AML-193 (cell line): ENCODE results near the gene ZFYVE28.

Experiments used
- DNase-seq, 2 experiments: peaks; one replicate each; lab custom pipeline; 2025; lab: John Stamatoyannopoulos, UW

The ZFYVE28 gene

GRCh38 chr4:2258091-2259035 lies 160.1 kb downstream of the ZFYVE28 start:
- no peak for DNase-seq

DNA sequence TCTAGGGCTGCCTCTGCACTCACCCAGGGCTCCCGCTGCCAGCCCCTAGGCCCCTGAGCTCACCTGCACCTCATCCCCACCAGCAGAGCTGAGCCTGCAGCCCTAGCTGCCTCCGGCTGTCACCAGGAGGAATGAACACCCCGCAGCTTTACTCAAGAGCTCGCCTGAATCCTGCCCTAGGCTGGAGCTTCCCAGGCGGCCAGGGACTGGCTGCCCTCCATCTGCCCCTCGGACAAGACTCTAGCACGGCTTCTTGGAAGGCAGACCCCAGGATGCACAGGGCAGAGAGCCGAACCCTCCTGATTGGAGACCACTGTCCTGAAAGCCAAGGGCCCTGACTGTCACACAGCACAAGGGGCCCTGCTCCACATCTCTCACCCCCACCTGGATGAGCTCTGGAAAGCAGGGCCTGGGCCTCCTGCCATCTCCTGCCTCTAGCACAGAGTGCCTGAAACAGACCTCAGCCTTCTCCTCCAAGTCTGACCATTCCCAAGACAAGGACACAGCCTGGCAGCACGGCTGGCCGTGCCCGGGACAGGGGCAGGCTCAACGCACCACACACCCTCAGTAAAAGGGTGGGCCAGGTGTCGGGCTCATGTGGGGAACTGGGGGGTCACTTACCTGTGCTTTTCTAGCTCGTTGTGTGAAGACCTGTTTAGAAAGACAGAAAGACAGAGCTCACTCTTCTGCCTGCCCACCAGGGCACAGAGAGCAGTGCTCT lies 160.9 kb downstream of the ZFYVE28 start:
- no peak for DNase-seq

GRCh38 chr4:2256781-2257191 lies 161.7 kb downstream of the ZFYVE28 start:
- DNase-seq = no peak

DNA sequence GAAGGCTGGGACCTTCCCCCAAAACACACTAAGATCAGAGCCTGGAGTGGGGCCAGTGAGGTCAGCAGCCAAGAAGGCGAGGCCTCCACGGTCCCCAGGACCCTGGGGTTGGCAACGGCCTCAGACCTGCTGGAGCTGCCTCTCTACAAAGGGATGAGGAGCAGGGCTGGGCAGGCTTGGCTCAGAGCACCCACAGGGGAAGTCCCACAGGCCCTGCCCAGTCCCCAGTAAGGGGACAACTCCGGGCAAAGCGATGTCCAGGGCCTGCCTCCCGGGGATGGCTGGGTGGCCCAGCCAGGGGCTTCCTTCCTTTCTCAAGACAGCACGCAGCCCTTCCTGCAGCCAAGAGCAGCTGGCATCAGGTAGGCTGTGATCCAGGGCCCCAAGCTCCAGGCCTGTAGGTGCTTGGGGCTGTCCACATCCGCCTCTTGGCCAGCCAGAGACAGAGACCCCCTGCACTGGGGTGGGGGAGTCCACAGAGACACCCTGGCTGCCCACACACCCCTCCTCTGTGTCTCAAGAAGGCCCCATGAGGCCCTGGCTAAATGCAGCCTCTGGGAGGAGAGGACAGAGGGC lies 162.2 kb downstream of the ZFYVE28 start:
- DNase-seq = no peak

GRCh38 chr4:2255501-2256155 lies 162.8 kb downstream of the ZFYVE28 start:
- DNase-seq = no peak

DNA sequence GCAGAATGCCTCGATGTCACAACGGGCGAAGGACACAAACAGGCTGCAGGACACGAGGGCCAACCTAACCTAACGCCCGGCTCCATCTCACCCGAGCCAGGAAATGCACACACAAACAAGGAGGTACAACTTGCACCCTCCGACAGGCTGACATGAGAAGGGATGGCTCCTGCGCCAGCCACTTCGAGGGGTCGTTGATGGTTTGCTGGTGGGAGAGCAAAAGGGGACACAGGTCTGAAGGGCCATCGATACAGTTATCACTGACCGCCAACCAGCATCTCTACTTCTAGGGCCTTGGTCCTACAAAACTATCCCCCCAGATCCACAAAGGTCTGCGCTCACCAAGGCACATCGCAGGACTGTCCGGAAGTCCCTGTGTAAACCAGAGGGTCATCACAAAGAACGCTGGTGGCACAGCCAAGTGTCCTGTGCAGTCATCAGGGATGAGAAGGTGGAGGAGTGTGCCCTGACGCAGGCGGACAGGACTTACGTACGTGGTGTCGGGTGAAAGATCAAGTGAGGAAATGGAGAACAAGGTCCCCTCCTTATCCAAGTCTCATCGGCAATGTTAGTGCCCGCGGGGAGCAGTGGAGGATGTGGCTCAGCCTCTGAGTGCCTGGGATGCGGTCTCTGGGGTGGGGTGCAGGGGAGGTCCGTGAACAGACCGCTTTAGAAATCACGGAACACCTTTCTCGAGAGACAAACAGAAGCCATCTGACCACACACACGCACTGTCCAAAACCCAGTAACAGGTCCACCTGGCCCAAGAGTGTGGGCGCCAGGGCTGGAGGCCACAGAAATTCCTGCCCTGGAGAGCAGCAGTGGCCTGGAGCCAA lies 163.6 kb downstream of the ZFYVE28 start:
- no peak for DNase-seq

GRCh38 chr4:2253160-2254084 lies 165.0 kb downstream of the ZFYVE28 start:
- no peak for DNase-seq

DNA sequence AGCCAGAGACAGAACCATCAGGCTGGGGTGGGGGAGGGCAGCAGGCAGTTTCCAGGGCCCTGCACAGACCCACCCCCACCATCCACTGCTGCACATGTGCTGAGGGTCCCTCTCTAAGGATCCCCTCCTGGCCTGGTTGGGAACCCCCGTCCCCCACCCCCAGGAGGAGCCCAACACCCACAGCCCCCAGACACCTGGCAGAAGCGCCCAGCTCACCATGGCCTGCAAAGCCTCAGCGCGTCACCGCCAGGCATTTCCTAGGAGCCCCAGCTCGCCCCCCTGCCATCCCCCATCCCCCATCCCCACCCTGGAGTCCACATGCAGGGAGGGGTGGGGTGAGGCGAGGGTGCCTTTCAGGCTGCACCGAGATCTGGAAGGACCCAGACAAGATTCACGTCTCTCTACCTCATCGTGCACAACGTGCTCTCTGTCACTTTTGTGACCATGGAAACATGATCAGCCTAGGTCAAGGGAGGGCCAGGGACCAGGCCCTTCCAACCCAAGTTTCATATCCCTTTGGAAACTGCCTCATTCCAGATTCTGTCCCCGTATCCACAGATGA lies 165.8 kb downstream of the ZFYVE28 start:
- DNase-seq = no peak

DNA sequence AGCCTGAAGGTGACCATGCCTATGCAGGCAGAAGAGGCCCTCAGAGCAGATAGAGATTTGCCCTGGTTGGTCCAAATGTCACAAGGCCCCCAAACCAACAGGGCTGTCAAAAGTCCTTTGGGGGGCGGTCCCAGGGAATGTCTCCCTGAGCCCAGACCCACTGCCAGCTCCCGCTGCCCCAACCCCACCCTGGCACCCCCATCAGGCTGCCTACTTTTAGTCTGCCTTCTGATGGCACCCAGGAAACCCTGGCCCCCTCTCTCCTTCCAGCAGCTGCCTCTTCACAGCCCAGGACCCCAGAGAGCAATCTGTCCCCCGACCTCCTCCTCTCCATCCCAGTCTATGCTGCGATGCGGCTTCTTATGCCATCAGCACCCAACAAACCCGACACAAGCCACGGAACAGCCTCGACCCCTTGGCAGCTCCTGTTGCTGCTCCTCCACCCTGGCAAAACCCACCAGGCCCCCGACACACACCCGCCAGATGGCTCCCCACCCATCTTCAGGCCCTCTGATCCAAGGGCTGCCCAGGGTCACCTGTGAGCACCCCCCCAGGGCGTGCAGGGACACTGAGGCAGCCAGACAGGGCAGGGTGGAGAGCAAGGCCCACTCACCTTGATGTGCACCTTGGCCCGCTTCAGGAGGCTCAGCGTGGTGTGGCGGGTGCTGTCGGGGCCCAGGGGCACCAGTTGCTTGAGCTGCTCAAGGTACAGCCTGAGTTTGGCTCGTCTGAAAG lies 166.5 kb downstream of the ZFYVE28 start:
- DNase-seq = no peak

DNA sequence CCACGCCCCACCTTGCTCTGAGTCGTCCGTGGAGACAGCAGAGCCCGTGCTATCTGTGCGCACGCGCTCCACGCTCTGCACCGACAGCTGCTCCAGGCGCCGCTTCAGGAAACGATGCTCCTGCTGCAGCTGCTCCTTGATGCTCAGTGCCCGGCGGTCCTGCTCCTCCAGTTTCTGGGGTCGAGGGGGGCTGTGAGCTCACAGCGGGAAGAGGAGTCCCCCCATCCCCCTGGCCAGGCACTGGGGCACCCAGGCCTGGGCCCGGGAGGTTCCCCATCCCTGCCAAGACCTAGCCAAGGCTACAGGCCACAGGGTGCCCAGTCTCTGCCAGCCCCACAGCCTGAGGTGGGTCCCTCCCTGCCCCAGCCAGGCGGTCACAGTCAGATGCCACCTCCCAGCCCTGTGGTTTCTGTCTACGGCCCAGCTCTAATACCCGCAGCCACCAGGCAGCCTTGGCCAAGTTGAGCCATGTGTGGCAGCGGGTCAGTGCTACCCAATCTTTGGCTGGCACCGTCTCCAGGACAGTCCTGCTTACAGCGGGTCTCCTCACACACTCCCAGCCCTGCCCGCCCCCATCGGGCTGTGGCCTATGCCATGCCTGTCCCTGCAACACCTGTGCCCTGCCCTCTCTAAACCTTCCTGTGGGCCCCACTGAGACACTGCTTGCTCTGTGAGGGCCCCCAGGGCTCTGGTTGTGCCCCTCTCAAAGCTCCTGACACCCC lies 167.2 kb downstream of the ZFYVE28 start:
- DNase-seq = no peak

- DNase-seq = no peak
These were observed 167.9 kb downstream of the ZFYVE28 start for GRCh38 chr4:2250357-2251072.

DNA sequence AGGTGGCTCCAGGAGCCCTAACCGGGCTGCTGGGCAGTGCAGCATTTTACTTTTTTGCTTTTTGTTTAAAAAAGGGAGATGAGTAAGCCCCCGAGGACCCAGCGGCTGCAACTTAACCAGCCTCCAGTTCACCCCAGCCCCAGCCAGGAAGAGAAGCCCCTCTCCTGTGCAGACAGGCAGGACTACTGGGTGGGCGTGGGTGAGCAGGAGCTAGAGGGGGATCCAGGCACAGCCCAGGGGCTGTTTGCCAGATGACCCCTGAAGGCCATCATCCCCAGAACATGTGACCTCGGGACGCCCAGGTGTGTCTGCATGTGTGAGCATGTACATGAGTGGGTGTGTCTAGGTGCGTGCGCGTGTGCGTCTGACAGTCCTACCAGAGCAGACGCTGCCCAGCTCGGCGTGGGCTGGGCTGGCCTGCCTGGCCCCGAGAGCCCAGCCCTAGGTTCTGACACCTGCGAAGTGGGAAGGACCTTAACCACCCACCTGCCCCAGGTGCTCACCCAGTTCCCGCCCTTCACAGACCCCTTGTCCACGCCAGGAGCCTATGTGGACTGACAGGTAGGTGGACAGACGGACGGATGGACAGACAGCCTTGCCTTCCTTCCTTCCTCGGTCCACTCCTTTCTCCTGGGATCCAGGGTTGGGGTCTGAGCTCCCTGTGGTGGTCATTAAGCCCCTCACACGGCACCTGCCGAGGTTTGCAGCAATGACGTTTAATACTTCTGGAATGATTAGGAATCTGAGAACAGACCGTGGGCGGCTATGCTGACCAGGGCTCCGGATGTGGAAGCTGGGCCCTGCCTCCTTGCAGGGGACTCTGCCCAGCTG lies 168.7 kb downstream of the ZFYVE28 start:
- DNase-seq = no peak

- DNase-seq = no peak
These were observed 169.6 kb downstream of the ZFYVE28 start for GRCh38 chr4:2248821-2249261.

- DNase-seq = no peak
These were observed 170.2 kb downstream of the ZFYVE28 start for GRCh38 chr4:2248044-2248780.

DNA sequence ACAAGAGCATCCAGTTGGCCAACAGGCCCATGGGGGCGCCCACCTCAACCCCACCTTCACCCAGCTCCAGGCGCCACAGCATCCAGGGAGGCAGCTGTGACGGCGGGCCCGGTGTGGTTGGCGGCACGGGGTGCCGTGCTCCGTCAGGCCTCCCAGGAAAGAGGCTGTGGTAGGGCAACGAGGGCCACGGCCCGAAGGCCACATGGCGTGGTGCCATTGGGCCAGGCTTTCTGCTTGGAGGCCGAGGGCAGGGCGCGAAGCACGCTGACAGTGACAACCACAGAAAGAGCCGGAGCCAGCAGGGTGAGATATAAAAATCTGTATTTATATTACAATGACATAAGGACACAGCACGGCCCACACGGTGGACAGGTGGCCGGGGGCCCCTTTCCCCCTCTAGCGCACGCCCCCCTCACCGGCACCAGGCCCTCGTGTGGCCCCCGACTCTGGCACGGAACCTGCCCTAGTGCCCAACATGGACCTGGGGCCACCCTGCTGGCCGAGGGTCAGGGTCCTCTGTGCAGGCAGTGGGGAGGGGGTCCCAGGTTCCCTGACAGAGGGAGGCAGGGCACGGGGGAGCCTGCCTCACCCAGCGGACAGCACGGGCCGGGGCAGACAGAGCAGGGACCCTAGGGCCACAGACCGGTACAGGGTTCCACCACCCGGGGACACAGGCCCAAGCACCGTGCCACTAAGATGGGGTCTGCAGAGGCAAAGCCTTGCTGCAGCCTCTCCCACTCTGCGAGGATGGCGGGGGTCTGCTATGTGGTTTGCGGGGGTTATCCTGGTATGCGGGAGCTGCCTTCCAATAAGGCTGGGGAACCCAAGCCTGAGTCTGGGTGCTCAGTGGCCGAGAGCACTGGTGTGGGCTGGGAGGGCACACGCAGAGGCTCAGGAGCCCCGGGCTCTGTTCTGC lies 171.1 kb downstream of the ZFYVE28 start:
- DNase-seq = no peak
